HG03439 (cell line): ENCODE measurements around the gene S100A9.

Source experiments
- ATAC-seq: cut with Tn5 transposase; IDR thresholded peaks from one replicate; pipeline ENCODE4 v1.9.1; 2021; ENCODE audit warnings: mild to moderate bottlenecking, moderate library complexity; ENCODE audit not compliant: unreplicated experiment

Gene S100A9

GRCh38 chr1:153389401-153389800 is 31.7 kb downstream of the S100A9 start:
- ATAC-seq: no peak

- no peak for ATAC-seq
Observed at GRCh38 chr1:153389973-153390879, 32.6 kb downstream of the S100A9 start.

- no peak for ATAC-seq
Observed at GRCh38 chr1:153390938-153391710, 33.5 kb downstream of the S100A9 start, which contains the start of gene S100A8. S100A8 (minus strand) TSS chr1:153391073; CDS start chr1:153390535, 538 bp downstream.

GRCh38 chr1:153392258-153392657 is 34.6 kb downstream of the S100A9 start:
- ATAC-seq: no peak

- no peak for ATAC-seq
Observed at GRCh38 chr1:153392822-153393221, 35.2 kb downstream of the S100A9 start.

GRCh38 chr1:153393926-153394325 is 36.3 kb downstream of the S100A9 start:
- no peak for ATAC-seq

GRCh38 chr1:153394391-153394790 is 36.7 kb downstream of the S100A9 start:
- ATAC-seq: no peak

GRCh38 chr1:153395136-153395685 is 37.6 kb downstream of the S100A9 start:
- no peak for ATAC-seq

- no peak for ATAC-seq
Observed at GRCh38 chr1:153395776-153396175, 38.1 kb downstream of the S100A9 start.

- no peak for ATAC-seq
Observed at GRCh38 chr1:153396461-153396860, 38.8 kb downstream of the S100A9 start.

GRCh38 chr1:153397051-153397923 is 39.6 kb downstream of the S100A9 start:
- no peak for ATAC-seq

GRCh38 chr1:153397924-153398651 is 40.4 kb downstream of the S100A9 start:
- no peak for ATAC-seq

- no peak for ATAC-seq
Observed at GRCh38 chr1:153399401-153400055, 41.9 kb downstream of the S100A9 start.

GRCh38 chr1:153400244-153400643 is 42.6 kb downstream of the S100A9 start:
- no peak for ATAC-seq

GRCh38 chr1:153401461-153401860 is 43.8 kb downstream of the S100A9 start:
- ATAC-seq: no peak

- no peak for ATAC-seq
Observed at GRCh38 chr1:153402226-153402625, 44.6 kb downstream of the S100A9 start.

- ATAC-seq: no peak
Observed at GRCh38 chr1:153403421-153404085, 45.9 kb downstream of the S100A9 start.

GRCh38 chr1:153404086-153404635 is 46.5 kb downstream of the S100A9 start:
- no peak for ATAC-seq

- ATAC-seq: no peak
Observed at GRCh38 chr1:153404768-153405167, 47.1 kb downstream of the S100A9 start.
